COLO668 (cell line): Measurements from ENCODE around the gene SGPL1.

Source experiments
- DNase-seq: peaks from one replicate; lab custom pipeline; 2025; ENCODE audit not compliant: unreplicated experiment; lab: John Stamatoyannopoulos, UW

Gene SGPL1

GRCh38 chr10:70872291-70872690 is 56.5 kb downstream of the SGPL1 start:
- DNase-seq, result no peak

- no peak for DNase-seq
Observed at GRCh38 chr10:70874061-70874460, 58.3 kb downstream of the SGPL1 start.

GRCh38 chr10:70879207-70879606 is 63.5 kb downstream of the SGPL1 start:
- DNase-seq, result no peak

- DNase-seq, result peak; percentile 57
Observed at GRCh38 chr10:70880077-70880534, 64.4 kb downstream of the SGPL1 start.

- DNase-seq, result no peak
Observed at GRCh38 chr10:70884741-70885140, 69.0 kb downstream of the SGPL1 start.

- DNase-seq, result no peak
Observed at GRCh38 chr10:70885481-70885880, 69.7 kb downstream of the SGPL1 start.

- DNase-seq, result no peak
Observed at GRCh38 chr10:70885931-70886903, 70.5 kb downstream of the SGPL1 start.

- no peak for DNase-seq
Observed at GRCh38 chr10:70886921-70887665, 71.3 kb downstream of the SGPL1 start.

- DNase-seq, result peak; percentile 83
Observed at GRCh38 chr10:70887804-70888800, 72.4 kb downstream of the SGPL1 start, which contains the start of gene PCBD1. TSS of gene PCBD1 (minus strand) at chr10:70888565. CDS start at chr10:70888533, 32 bp downstream.

GRCh38 chr10:70889291-70889690 is 73.5 kb downstream of the SGPL1 start:
- DNase-seq, result no peak

- peak; percentile 6 for DNase-seq
Observed at GRCh38 chr10:70890917-70891431, 75.2 kb downstream of the SGPL1 start.

- no peak for DNase-seq
Observed at GRCh38 chr10:70891627-70892026, 75.9 kb downstream of the SGPL1 start.

- DNase-seq, result no peak
Observed at GRCh38 chr10:70892631-70893030, 76.9 kb downstream of the SGPL1 start.

GRCh38 chr10:70893227-70894006 is 77.7 kb downstream of the SGPL1 start:
- DNase-seq, result no peak

GRCh38 chr10:70894416-70894815 is 78.7 kb downstream of the SGPL1 start:
- DNase-seq, result no peak

- no peak for DNase-seq
Observed at GRCh38 chr10:70896551-70896950, 80.8 kb downstream of the SGPL1 start.

GRCh38 chr10:70898687-70899086 is 82.9 kb downstream of the SGPL1 start:
- DNase-seq, result no peak

- no peak for DNase-seq
Observed at GRCh38 chr10:70899096-70899495, 83.3 kb downstream of the SGPL1 start.

GRCh38 chr10:70901276-70901878 is 85.6 kb downstream of the SGPL1 start:
- no peak for DNase-seq
